Ramos (cell line): ENCODE measurements around the gene SEPHS1.

ENCODE experiments used
- in situ Hi-C: fragments of 300-500 bp; cut with MboI; formaldehyde crosslinking; loops from one replicate; pipeline ENCODE4 v1.14.3; 2022; ENCODE audit warnings: low sequenced_read_pairs; ENCODE audit not compliant: unreplicated experiment

Gene SEPHS1

DNA sequence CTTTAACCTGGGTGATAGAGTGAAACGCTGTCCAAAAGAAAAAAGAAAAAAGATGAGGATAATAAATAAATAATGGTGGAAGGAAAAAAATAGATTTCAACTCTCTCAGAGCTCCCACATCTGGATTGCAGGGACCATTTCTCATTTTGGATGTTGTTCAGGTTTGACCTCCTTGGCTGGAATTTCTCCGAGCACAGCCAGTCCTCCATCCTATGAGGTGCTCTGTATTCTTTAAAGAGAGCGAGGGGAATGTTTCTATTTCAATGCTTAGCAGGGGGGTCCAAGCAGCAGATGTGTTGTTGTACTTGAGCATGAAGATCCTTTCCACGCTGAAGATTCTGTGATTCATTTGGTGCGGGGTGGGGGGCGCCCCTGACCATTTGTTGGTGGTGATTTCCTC is 17.7 kb upstream of the SEPHS1 start:
- in situ Hi-C loops = no loop called here

DNA sequence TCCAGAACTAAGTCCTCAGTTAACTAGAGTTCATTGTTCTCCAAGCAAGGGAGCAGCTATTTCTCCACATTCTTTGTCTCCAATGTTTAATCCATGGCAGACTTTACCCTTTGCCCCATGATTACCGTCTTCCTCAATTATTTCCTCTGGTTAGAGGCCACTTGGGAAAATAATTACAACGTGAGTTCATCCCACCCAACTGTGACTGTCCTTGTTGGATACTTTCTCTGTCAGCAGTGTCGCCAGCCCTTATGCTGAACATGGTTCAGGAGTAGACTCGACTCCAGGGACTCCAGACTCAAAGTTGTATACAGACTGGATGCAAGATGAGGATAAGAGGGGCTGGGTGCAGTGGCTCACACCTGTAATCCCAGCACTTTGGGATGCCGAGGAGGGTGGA is 17.1 kb upstream of the SEPHS1 start:
- in situ Hi-C loops = no loop called here

DNA sequence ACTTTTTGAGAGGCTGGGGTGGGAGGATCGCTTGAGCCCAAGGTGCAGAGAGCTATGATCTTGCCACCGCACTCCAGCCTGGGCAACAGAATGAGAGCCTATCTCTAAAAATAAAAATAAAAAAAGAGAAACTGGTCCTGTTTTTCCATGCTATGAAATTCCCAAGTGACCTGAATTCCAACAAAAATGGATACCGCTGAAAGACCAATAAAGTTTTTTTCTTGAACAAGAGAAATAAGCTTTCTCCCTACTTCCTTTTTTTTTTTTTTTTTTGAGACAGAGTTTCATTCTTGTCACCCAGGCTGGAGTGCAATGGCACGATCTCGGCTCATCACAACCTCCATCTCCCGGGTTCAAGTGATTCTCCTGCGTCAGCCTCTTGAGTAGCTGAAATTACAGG is 12.5 kb upstream of the SEPHS1 start:
- in situ Hi-C loops = no loop called here

DNA sequence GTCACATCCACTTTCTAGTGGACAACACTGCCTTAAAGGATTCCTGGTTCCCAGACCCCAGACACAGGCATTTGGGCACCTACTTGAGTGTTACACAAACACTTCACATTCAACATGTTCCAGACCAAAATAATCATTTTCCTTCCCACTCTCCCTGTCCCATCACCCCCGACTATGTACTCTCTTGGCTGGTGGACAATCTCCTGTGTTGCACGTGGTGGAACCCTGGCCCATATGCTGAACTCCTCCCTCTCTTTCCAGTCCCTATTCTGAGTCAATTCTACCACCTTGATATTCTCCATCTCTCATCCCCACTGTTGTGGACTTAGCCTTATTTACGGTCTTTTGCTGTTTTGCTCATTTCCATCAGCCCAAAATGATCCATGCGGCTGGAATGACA is 8.3 kb upstream of the SEPHS1 start:
- in situ Hi-C loops = no loop called here

DNA sequence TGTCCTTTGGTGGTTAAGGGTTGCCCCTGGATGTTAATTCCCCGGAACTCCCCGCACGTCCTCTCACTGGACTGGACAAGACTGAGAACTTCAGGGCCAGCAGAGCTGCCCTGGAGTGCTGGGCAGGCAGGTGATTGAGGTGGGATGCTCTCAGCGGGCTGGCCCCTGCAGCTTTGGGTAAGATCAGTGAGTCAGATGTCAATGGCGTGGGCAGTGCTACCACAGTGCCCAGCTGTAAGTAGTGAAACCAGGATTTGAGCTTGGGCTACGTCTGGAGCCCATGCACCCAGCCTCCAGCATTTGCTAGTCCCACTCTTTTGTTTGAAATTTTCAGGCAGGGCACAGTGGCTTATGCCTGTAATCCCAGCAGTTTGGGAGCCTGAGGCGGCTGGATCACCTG is 6.7 kb upstream of the SEPHS1 start:
- in situ Hi-C loops = no loop called here

DNA sequence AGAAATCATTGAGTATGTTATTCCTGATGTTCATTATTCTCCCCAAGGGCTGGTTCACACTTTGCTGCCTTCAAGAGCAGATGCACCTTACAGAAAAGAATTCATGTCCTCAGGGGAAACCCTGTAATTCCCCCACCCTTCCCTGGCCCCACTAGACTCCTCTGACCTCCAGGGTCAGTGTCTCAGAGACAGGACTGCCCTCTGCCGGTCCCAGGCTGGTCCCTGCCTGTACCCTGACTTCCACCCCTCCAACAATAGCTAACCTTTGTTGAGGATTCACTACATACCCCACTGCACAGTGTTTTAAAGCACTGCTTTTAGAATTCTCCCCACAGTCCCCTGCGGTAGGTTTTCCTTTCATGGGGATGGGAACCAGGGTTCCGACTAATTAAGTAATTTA is 4.4 kb upstream of the SEPHS1 start:
- in situ Hi-C loops = no loop called here

DNA sequence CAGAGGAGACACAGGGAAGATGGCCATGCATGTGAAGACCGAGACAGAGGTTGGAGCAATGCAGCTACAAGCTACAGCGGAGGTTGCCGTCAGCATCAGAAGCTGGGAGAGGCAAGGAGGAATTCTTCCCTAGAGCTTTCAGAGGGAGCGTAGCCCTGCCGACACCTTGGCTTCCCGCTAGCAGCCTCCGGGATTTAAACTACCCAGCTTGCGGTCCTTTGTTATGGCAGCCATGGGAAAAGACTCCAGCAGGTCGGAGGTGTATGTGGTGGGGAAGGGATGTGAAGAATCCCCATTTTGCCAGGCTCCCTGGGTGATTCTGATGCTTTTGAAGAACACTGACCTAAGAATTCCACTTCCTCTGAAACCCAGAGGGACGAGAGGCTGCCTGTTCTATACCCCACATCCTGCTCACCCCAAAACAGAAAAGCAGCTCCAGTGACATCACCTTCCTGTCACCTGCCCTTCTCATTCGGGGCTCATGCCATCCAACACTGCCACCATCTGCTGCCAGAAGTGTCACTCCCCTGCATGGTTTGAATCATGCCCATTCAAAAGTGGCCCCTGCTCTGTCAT is 3.3 kb upstream of the SEPHS1 start:
- in situ Hi-C loops = no loop called here

DNA sequence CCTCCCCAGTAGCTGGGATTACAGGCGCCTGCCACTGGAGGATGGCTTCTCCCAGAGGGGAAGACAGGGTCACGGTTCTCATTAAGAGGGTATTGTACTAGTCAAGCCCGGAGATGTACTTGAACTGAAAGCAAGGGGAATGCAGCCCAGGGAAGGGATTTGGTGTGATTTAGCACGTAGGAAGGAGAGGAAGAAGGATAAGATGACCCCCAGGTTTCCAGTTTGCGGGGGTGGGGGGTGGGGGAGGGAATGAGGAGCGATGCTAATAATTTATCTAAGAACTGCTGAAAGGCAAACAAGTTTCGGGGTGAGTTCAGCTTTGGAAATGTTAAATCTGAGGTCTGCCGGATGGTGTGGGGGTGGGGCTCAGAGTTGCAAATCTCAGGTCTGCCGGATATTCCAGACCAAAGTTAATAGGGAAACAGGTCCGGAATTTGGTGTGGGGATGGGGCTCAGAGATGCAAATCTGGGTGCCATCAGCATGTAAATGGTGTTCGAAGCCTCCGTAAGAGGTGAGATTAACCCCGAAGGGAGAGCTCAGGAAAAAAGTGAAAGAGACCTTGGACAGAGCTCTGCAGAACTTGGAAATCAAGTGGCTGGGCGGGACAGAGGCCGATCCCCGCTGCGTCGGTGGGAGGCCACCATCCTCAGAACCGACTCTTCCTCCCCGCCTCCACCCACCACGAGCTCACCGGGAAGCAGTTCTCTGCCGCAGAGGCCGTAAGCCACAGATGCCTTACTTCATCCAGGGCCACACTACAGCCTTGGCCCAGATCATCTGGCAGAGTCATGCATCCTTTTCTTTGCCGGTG is 1.6 kb upstream of the SEPHS1 start:
- in situ Hi-C loops = loop anchor here (25.0 kb wide), 1 partner anchor 1662 kb away; no protein-coding TSS in a partner anchor

DNA sequence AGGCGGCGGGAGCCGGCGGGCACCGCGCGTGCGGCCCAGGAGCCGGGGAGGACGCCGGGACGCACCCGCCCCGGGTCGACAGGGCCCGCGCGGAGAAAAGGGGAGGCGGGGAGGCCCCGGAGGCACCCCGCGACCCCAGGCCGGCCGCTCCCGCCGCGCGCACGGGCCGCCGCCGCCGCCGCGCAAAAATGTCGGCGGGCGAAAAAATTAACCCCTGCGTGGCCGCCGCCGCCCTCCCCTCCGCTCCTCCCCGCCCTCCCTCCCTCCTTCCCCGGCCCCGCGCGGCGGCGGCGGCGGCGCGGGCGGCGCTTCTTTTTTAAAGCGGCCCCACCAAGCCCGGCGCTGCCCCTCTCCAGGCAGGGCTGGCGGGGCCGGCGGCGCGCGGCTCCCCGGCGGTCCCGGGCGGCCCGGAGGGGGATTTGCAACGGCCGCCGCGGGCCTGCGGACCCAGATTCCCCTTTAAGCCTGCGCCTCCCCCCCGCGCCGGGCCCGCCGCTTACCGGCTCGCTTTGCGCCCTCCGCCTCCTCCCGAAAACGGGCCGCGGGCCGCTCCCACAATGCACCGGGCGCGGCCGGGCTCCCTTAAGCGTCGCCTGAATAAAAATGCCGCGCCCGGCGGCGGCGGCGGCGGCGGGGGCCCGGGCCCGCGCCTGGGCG is 465 bp downstream of the SEPHS1 start:
- in situ Hi-C loops = loop anchor here (25.0 kb wide), 1 partner anchor 1660 kb away; no protein-coding TSS in a partner anchor

DNA sequence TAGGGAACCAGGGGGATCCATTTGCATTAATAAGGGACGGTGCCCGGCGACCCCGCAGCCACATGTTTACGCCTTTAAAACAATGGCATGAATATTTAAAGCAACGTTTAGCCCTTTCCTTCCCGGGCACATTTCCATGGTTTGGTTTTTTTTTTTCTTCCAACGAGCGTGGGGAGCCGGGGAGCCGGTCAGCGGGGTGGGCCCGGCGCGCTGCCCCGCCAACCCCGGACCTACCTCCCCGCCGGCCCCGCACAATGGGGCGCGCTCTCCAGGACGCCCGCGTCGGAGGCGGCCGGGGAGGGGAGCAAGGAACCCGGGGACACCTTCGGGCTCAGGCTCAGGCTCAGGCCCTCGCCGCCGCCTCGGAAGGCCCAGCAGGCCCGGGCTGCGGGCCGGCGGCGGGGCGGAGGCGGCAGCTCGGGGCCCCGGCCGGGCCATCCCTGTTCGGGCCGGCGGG is 1.0 kb downstream of the SEPHS1 start:
- in situ Hi-C loops = loop anchor here (25.0 kb wide), 1 partner anchor 1660 kb away; no protein-coding TSS in a partner anchor

DNA sequence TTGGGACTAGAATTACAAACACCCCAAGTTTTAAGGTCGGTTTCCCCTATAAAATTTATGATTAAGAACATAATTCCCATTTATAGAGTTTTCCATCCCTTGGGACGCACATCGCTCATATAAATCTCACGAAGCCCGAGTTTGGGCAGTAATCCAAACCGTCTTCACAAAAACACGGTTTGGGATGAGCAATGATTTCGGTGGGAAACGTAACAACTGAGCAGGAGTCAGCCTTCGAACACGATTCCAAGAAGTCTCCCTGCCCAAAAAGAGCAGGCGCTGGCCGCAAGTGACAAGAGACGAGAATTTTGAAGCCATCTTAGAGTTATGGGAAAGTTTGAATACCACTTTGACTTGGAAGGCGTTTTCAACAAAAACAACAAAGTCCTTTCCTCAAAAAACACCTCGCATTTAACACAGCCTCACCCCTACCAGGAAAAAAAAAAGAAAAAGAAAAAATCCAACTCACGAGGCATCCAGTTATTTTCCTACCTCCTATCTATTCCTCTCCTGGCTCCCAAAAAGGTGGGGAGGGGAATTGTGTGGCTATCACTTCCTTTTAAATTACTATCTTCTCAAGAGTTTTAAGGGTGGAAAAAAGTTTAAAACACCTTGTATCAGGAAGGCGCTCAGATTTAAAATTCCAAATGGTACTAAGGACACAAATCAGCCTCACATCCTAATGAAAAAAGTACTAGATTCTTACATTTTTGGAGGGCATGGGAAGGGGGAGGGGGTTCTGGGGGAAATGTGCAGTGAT is 1.6 kb downstream of the SEPHS1 start:
- in situ Hi-C loops = loop anchor here (25.0 kb wide), 1 partner anchor 1659 kb away; no protein-coding TSS in a partner anchor

DNA sequence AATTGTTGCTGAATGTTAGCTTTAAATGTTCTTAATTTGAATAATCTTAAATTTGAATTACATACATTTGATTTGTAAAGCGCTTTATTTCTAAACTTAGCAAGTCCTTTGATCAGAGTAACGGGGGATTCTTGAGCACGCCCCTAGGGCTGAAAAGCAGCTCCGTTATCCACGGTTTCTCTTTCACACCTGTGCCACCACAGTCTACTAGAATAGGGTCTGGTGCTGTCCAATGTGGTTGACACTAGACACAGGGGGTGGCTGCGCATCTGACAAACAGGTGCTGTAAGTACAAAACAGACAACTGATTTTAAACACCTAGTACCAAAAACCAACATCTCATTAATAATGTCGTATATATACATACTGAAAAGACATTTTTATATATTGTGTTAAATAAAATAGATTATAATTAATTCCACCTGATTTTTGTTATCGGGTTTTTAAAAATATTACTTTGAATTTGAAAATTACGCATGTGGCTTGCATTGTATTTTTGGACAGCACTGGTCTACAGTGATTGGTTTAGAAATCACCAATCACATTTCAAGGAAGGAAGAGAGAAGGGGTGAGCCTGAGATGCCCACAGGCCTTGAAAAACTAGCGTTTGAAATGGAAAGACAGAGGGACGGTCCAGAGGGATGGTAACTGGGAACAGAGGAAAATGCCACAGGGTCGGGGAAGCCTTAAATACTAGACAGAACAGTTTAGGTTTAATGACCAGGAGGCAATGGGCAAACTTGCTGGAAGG is 7.3 kb downstream of the SEPHS1 start:
- in situ Hi-C loops = loop anchor here (25.0 kb wide), 1 partner anchor 1654 kb away; no protein-coding TSS in a partner anchor

DNA sequence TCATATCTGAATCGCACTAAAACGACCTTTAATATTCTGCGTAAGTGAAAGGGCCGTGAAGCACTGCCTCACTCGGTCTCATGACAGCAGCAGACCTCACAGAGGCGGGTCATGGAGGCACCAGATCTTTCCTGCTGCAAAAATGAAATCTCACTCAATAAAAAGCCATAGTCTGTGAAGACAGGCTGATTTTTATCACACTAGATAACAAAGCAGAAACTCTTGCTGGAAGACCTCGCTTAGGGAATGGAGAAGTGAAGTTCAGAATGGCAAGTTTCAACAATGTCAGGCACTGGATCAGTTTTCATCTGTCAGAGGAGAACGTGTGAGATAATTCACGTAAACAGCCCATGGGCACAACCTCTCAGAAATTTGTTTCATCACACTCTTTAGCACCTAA is 8.0 kb downstream of the SEPHS1 start:
- in situ Hi-C loops = loop anchor here (25.0 kb wide), 1 partner anchor 1653 kb away; no protein-coding TSS in a partner anchor

DNA sequence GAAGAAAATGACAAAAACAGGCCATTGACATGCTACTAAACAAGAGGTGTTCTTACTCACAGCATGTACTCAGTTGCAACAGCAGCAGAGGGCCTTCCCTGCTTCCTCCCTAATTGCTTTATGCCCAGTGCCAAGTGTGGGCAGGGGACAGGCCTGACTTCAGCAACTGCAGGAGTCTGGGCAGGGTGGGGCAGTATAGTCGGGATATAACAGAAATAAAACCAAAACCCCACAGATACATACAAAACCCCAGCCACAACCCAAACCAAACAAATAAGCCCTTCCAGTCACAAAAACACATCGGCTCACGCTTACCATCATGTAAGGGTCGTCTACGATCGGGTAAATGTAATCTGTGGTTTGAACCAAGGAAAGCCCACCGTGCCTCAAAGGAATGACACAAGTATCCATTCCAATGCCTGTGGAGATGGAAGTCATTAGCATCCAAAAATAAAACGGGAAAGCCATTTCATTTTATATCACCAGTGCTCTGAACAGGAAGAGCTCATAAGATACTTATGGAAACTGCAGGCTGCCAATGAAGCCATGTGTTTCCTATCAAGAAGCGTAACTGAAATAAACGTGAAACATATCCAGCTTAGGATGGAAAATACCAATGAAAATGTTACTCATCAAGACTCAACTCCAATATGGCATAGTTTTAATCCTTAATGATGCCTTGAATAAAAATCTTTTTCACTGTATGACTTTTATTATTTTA is 9.5 kb downstream of the SEPHS1 start:
- in situ Hi-C loops = loop anchor here (25.0 kb wide), 1 partner anchor 1651 kb away; no protein-coding TSS in a partner anchor

DNA sequence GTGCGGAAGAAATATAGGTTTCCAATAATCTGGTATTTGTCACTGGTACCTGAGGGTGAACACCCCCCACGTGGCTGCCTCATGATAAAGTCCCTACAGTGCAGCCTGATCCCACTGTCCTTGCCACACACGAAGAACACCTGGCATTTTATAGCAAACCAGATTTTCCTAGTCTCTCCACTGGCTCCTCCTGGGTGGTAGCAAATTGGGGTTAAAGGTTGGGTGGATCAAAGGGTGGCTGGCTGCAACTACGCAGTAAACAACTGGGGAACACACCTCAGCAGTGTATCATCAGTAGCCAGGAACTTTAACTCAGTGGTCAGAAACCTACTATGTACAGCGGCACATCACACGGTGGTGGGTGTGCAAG is 10.3 kb downstream of the SEPHS1 start:
- in situ Hi-C loops = loop anchor here (25.0 kb wide), 1 partner anchor 1651 kb away; no protein-coding TSS in a partner anchor

DNA sequence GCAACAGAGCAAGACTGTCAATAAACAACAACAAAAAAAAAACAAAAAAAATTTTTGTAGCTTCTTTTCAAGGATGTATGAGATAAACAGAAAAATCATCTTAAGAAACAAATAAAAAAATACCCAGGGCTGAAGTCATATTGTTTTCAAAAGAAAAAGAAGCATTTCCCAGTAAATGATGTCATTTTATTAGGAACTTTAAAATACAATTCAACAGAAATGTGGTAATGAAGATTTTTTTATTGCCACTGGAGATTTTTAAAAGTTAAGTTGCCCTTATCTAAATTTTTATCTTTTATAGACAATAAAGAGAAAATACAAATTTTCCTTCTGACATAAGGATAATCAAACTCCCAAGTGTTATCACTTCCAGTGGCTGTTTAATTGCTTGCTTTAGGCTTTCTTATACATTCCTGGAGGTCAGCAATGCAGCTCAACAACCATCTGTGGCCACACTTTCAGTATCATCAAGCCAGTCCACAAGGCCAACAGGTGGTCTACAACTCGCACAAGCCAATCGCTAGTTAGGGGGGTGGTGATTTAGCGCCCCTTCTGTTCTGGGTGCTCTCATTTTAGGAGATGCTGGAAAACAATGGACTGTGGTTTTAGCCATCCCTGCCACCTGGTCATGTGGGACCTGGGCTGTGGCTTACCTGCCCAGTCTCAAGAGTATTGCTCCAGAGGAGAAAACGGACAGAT is 10.8 kb downstream of the SEPHS1 start:
- in situ Hi-C loops = loop anchor here (25.0 kb wide), 1 partner anchor 1650 kb away; no protein-coding TSS in a partner anchor

DNA sequence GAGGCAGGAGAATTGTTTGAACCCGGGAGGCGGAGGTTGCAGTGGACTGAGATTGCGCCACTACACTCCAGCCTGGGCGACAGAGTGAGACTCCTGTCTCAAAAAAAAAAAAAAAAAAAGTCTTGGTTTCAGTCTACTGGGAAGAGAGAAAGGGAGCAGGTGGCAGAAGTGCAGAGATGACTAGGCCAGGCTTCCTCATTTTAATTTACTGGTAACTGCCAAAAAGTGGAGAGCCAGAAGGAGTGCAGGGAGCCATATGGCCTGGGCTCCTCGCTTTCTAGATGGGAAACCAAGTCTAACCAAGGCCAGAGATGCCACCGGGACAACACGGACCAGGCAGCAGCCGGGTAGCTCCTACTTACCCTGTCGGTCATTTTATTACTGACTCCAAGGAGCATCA is 12.2 kb downstream of the SEPHS1 start:
- in situ Hi-C loops = loop anchor here (25.0 kb wide), 1 partner anchor 1649 kb away; no protein-coding TSS in a partner anchor

DNA sequence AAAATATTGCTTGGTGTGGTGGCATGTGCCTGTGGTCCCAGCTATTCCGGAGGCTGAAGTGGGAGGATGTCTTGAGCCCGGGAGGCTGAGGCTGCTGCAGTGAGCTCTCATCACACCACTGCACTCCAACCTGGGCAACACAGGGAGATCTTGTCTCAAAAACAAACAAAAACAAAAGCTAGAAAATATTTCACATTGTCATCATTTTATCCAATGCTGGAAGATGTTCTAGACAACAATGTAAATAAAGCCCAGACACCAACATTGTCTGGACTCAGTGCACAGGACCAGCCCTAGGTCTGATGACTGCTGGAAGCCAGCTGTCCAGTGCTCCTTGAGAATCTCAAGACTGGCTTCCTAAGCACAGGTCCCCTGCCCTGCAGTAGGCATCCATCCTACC is 13.5 kb downstream of the SEPHS1 start:
- in situ Hi-C loops = loop anchor here (25.0 kb wide), 1 partner anchor 1647 kb away; no protein-coding TSS in a partner anchor
